ENCODE measurements around the gene ERFE.

ERFE gene

GRCh38 chr2:238135601-238136150 is 23.1 kb upstream of the ERFE start:
- Histone ChIP-seq H3K4me3 (ENCODE audit: insufficient read depth, low read length, poor library complexity, severe bottlenecking) (no peak overlapping the region), H4K20me1 (ENCODE audit: low read depth, low read length) (no peaks in the 10 kb centered on the region), H3K27ac (ENCODE audit: low read depth, low read length) (no peak overlapping the region), H3K79me2 (ENCODE audit: insufficient read depth, low read length) (no peaks in the 10 kb centered on the region), H3K9me2 (replicated peaks; ENCODE audit: insufficient read depth, low read length) (no peaks in the 10 kb centered on the region), H3K36me3 (ENCODE audit: low read length) (no peaks in the 10 kb centered on the region), H3K9ac (ENCODE audit: low read length) (no peak overlapping the region), H3K9me3 (ENCODE audit: insufficient read depth, low read length) (no peaks in the 10 kb centered on the region), H3F3A (ENCODE audit: insufficient read depth) (no peaks in the 10 kb centered on the region), H3K4me2 (ENCODE audit: low read depth, low read length, poor library complexity, severe bottlenecking) (no peak overlapping the region), H3K27me3 (ENCODE audit: low read length) (no peaks in the 10 kb centered on the region), H2AFZ (ENCODE audit: low read depth, low read length, severe bottlenecking) (no peak overlapping the region)
- TF ChIP-seq EZH2phosphoT487 (conservative IDR thresholded peaks at IDR 0.05; ENCODE audit: low read length) (no peak), CTCF (IDR thresholded peaks at IDR 0.05; ENCODE audit: insufficient read depth, low read length, poor library complexity, severe bottlenecking) (no peak)

- Histone ChIP-seq H3K4me3 (ENCODE audit: insufficient read depth, low read length, poor library complexity, severe bottlenecking) (no peak overlapping the region), H3K27ac (ENCODE audit: low read depth, low read length) (no peak overlapping the region), H3K9me2 (replicated peaks; ENCODE audit: insufficient read depth, low read length) (no peaks in the 10 kb centered on the region), H3K27me3 (ENCODE audit: low read length) (no peaks in the 10 kb centered on the region), H3K9me3 (ENCODE audit: insufficient read depth, low read length) (no peaks in the 10 kb centered on the region), H3K9ac (ENCODE audit: low read length) (no peak overlapping the region), H3K36me3 (ENCODE audit: low read length) (no peaks in the 10 kb centered on the region), H2AFZ (ENCODE audit: low read depth, low read length, severe bottlenecking) (no peak overlapping the region), H3F3A (ENCODE audit: insufficient read depth) (no peaks in the 10 kb centered on the region), H3K4me2 (ENCODE audit: low read depth, low read length, poor library complexity, severe bottlenecking) (no peak overlapping the region), H3K79me2 (ENCODE audit: insufficient read depth, low read length) (no peaks in the 10 kb centered on the region), H4K20me1 (ENCODE audit: low read depth, low read length) (no peaks in the 10 kb centered on the region)
- no peak for TF ChIP-seq CTCF (IDR thresholded peaks at IDR 0.05; ENCODE audit: insufficient read depth, low read length, poor library complexity, severe bottlenecking)
- TF ChIP-seq EZH2phosphoT487 (conservative IDR thresholded peaks at IDR 0.05; ENCODE audit: low read length), result no peak
These were observed 21.8 kb upstream of the ERFE start for GRCh38 chr2:238136820-238137537.

GRCh38 chr2:238137885-238138284 is 20.9 kb upstream of the ERFE start:
- no peaks in the 10 kb centered on the region for H3K79me2 ChIP-seq (ENCODE audit: insufficient read depth, low read length)
- H3K9me2 ChIP-seq (replicated peaks; ENCODE audit: insufficient read depth, low read length), result no peaks in the 10 kb centered on the region
- no peaks in the 10 kb centered on the region for H3K36me3 ChIP-seq (ENCODE audit: low read length)
- no peaks in the 10 kb centered on the region for H3K9me3 ChIP-seq (ENCODE audit: insufficient read depth, low read length)
- no peak overlapping the region for H3K4me3 ChIP-seq (ENCODE audit: insufficient read depth, low read length, poor library complexity, severe bottlenecking)
- no peak overlapping the region for H3K9ac ChIP-seq (ENCODE audit: low read length)
- H3F3A ChIP-seq (ENCODE audit: insufficient read depth), result no peaks in the 10 kb centered on the region
- no peaks in the 10 kb centered on the region for H3K27me3 ChIP-seq (ENCODE audit: low read length)
- H3K27ac ChIP-seq (ENCODE audit: low read depth, low read length), result no peak overlapping the region
- H2AFZ ChIP-seq (ENCODE audit: low read depth, low read length, severe bottlenecking), result no peak overlapping the region
- H3K4me2 ChIP-seq (ENCODE audit: low read depth, low read length, poor library complexity, severe bottlenecking), result no peak overlapping the region
- no peak for TF ChIP-seq EZH2phosphoT487 (conservative IDR thresholded peaks at IDR 0.05; ENCODE audit: low read length)
- no peak for TF ChIP-seq CTCF (IDR thresholded peaks at IDR 0.05; ENCODE audit: insufficient read depth, low read length, poor library complexity, severe bottlenecking)
- no peaks in the 10 kb centered on the region for H4K20me1 ChIP-seq (ENCODE audit: low read depth, low read length)
